Inferior parietal cortex (tissue), 1 donor: Measurements from ENCODE around the gene LRRC9.
"Not testable (repeated sequence)": the region's sequence is repeated elsewhere in the genome, so short reads cannot be mapped to it uniquely, and the experiment has no call there.

Experiments
- DNase-seq: peaks from one replicate; pipeline ENCODE4 v3.0.0-alpha.2; 2016; ENCODE audit errors: extremely low spot score

Gene LRRC9

GRCh38 chr14:59957890-59958289, 37.9 kb downstream of the LRRC9 start:
- DNase-seq: not testable (repeated sequence)

- no peak for DNase-seq
Observed at GRCh38 chr14:59959668-59960067, 39.7 kb downstream of the LRRC9 start.

GRCh38 chr14:59961518-59962062, 41.6 kb downstream of the LRRC9 start:
- no peak for DNase-seq

- peak; percentile 8 for DNase-seq
Observed at GRCh38 chr14:59964251-59965007, 44.5 kb downstream of the LRRC9 start.

GRCh38 chr14:59969319-59969718, 49.4 kb downstream of the LRRC9 start:
- no peak for DNase-seq

- no peak for DNase-seq
Observed at GRCh38 chr14:59981564-59981963, 61.6 kb downstream of the LRRC9 start.

GRCh38 chr14:59983048-59983447, 63.1 kb downstream of the LRRC9 start:
- DNase-seq: no peak

- no peak for DNase-seq
Observed at GRCh38 chr14:59986556-59987059, 66.7 kb downstream of the LRRC9 start.

- DNase-seq: no peak
Observed at GRCh38 chr14:59997449-59997848, 77.5 kb downstream of the LRRC9 start.

- DNase-seq: no peak
Observed at GRCh38 chr14:59997966-59998365, 78.0 kb downstream of the LRRC9 start.

GRCh38 chr14:59998564-59998963, 78.6 kb downstream of the LRRC9 start:
- no peak for DNase-seq

- DNase-seq: no peak
Observed at GRCh38 chr14:60002819-60003492, 83.0 kb downstream of the LRRC9 start.

GRCh38 chr14:60003991-60004390, 84.0 kb downstream of the LRRC9 start:
- no peak for DNase-seq

GRCh38 chr14:60008042-60008441, 88.1 kb downstream of the LRRC9 start:
- DNase-seq: no peak

- DNase-seq: not testable (repeated sequence)
Observed at GRCh38 chr14:60010263-60010662, 90.3 kb downstream of the LRRC9 start.

- no peak for DNase-seq
Observed at GRCh38 chr14:60014402-60014801, 94.5 kb downstream of the LRRC9 start.

- DNase-seq: no peak
Observed at GRCh38 chr14:60021619-60022018, 101.7 kb downstream of the LRRC9 start.

GRCh38 chr14:60025571-60025970, 105.6 kb downstream of the LRRC9 start:
- no peak for DNase-seq

GRCh38 chr14:60035177-60035576, 115.2 kb downstream of the LRRC9 start:
- DNase-seq: no peak

GRCh38 chr14:60047976-60048375, 128.0 kb downstream of the LRRC9 start:
- DNase-seq: not testable (repeated sequence)

- DNase-seq: no peak
Observed at GRCh38 chr14:60051721-60052221, 131.8 kb downstream of the LRRC9 start.

- no peak for DNase-seq
Observed at GRCh38 chr14:60058087-60058486, 138.1 kb downstream of the LRRC9 start.

GRCh38 chr14:60061371-60061770, 141.4 kb downstream of the LRRC9 start:
- DNase-seq: no peak
